GM19397 (cell line): Measurements from ENCODE around the gene ZFYVE21.

Experiments
- ATAC-seq: cut with Tn5 transposase; IDR thresholded peaks from one replicate; pipeline ENCODE4 v1.9.1; 2021; ENCODE audit warnings: mild to moderate bottlenecking, moderate library complexity; ENCODE audit not compliant: unreplicated experiment

ZFYVE21 gene

GRCh38 chr14:103721334-103722120, 5.9 kb downstream of the ZFYVE21 start:
- ATAC-seq: no peak

GRCh38 chr14:103723748-103724081, 8.1 kb downstream of the ZFYVE21 start:
- ATAC-seq: no peak

GRCh38 chr14:103724116-103724515, 8.5 kb downstream of the ZFYVE21 start:
- ATAC-seq: no peak

- no peak for ATAC-seq
Observed at GRCh38 chr14:103725001-103725682, 9.5 kb downstream of the ZFYVE21 start.

GRCh38 chr14:103725739-103726395, 10.3 kb downstream of the ZFYVE21 start:
- no peak for ATAC-seq

GRCh38 chr14:103726474-103726873, 10.9 kb downstream of the ZFYVE21 start:
- no peak for ATAC-seq

- ATAC-seq: no peak
Observed at GRCh38 chr14:103727313-103727980, 11.8 kb downstream of the ZFYVE21 start.

GRCh38 chr14:103728141-103728540, 12.5 kb downstream of the ZFYVE21 start:
- ATAC-seq: no peak

GRCh38 chr14:103728721-103729120, 13.1 kb downstream of the ZFYVE21 start:
- ATAC-seq: no peak

GRCh38 chr14:103729496-103730448, 14.2 kb downstream of the ZFYVE21 start:
- no peak for ATAC-seq

GRCh38 chr14:103730490-103731035, 15.0 kb downstream of the ZFYVE21 start:
- no peak for ATAC-seq

GRCh38 chr14:103731481-103731880, 15.9 kb downstream of the ZFYVE21 start:
- no peak for ATAC-seq

- no peak for ATAC-seq
Observed at GRCh38 chr14:103731916-103732867, 16.6 kb downstream of the ZFYVE21 start.

GRCh38 chr14:103732868-103733620, 17.4 kb downstream of the ZFYVE21 start:
- no peak for ATAC-seq

GRCh38 chr14:103733651-103734050, 18.0 kb downstream of the ZFYVE21 start:
- no peak for ATAC-seq

- no peak for ATAC-seq
Observed at GRCh38 chr14:103734081-103734888, 18.7 kb downstream of the ZFYVE21 start.

GRCh38 chr14:103735022-103735421, 19.4 kb downstream of the ZFYVE21 start:
- no peak for ATAC-seq
